Measurements from ENCODE around the gene TCF12. TPM values are rescaled to one million over a fixed set of nuclear protein-coding genes. Genes with fewer than 3 reads are reported as not detected.

TCF12 gene
- total RNA-seq, 1 experiment from 2014 or later, result 102 TPM

DNA sequence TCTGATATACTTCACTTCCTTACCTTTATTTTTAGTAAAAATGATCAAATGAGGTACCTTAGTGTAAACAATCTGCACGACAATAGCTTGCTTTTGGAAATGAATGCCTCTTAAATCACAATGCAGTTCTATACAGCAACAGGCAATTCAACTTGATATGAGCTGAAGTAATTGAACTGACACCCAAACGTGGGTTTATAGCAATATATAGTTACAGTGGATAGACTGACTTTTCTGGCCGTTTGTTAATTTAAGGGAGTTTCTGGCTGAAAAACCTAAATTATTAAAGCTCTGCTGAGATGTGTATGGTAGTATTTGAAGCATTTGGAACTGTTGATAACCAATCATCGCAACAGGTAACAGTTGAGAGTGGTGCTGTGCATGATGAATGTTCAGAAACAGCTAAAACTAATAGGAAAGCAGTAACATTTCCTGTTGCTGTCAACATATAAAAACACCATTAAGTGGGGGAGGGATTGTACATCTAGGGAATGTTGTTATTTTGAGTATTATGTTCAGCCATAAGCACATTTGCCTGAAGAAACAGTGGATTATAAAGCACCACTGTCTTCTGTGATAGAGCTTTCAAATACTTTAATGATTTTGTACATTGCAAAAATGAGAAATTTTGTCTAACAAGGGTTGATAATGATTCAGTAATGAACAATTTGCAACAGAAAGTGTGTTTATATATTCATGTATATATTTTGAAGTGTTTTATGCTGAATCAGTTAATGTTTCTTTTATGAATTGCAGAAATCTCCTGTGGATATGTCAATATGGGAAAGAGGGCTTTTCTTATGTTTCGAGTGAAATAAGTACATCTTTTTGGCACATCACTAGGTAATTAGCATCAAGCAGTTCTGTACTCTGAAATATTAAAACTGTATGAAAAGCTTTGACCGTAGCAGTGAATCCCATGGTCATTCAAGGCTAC lies 176.1 kb downstream of the TCF12 start:
- BruUV-seq (replicated peaks), result no TSS peak
- POLR2A ChIA-PET, result no interaction called here
- TF ChIP-seq CTCF (IDR thresholded peaks at IDR 0.05) (no peak), SIN3A (IDR thresholded peaks at IDR 0.05; ENCODE audit: borderline replicate concordance, insufficient read depth, low read depth, low read length) (no peak), POLR2AphosphoS5 (IDR thresholded peaks at IDR 0.05; ENCODE audit: low read depth, low read length) (no peak), REST (IDR thresholded peaks at IDR 0.05; ENCODE audit: insufficient read depth in 1 of 2, low read depth in 2 of 2, low read length in 1 of 2) (no peak), TCF7L2 (IDR thresholded peaks at IDR 0.05; ENCODE audit: low read depth, low read length) (no peak)

DNA sequence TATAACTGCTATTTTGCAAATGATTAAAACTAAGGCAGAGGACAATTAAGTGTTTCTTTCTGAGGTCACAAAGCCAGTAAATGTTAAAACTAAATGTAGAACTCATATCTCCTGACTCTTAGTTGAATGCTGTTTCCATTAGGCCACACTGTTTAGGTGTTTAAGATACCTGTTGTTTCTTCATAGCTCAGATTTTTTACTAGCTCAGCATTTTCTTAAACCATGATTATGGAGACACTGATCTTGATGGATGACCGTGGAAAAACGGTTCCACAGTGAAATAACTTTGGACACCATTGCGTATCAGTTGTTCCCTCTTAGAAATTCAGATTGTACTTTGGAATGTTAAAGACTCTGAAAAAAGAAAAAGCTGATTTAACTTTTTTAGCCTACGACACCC lies 177.5 kb downstream of the TCF12 start:
- DNase-seq (ENCODE audit: low read depth, low spot score) (no peak), ATAC-seq (no peak)
- in situ Hi-C loops (cut with HindIII; ENCODE audit: low pct_unique_long_range_greater_than_20kb, low sequenced_read_pairs) (no loop called here), intact Hi-C loops (cut with micrococcal nuclease; ENCODE audit: unreplicated experiment) (no loop called here)
- TF ChIP-seq CTCF (IDR thresholded peaks at IDR 0.05), result no peak
- TF ChIP-seq REST (IDR thresholded peaks at IDR 0.05; ENCODE audit: insufficient read depth in 1 of 2, low read depth in 2 of 2, low read length in 1 of 2), result no peak
- TF ChIP-seq POLR2AphosphoS5 (IDR thresholded peaks at IDR 0.05; ENCODE audit: low read depth, low read length), result no peak
- TF ChIP-seq SIN3A (IDR thresholded peaks at IDR 0.05; ENCODE audit: borderline replicate concordance, insufficient read depth, low read depth, low read length), result no peak
- TF ChIP-seq TCF7L2 (IDR thresholded peaks at IDR 0.05; ENCODE audit: low read depth, low read length), result no peak
- Histone ChIP-seq H3K4me3 (ENCODE audit: low read depth in 2 of 2, low read length in 2 of 2) (no peak overlapping the region), H3K27me3 (ENCODE audit: control insufficient read depth, insufficient read depth, low read length) (no peaks in the 10 kb centered on the region), H3K36me3 (ENCODE audit: control insufficient read depth, insufficient read depth, low read length) (no peaks in the 10 kb centered on the region; the same call in 1 of the 2 replicates), H3K27ac (ENCODE audit: low read length) (no peak overlapping the region), H3K4me1 (ENCODE audit: control insufficient read depth, insufficient read depth, low read length) (no peaks in the 10 kb centered on the region), H3K9me3 (ENCODE audit: control insufficient read depth, insufficient read depth, low read depth, low read length) (no peaks in the 10 kb centered on the region)
- CTCF ChIA-PET, result no interaction called here
- no TSS peak for BruUV-seq (replicated peaks)
- POLR2A ChIA-PET, result interaction anchor here (0.7 kb wide), 1 partner anchor 23 kb away, joined by 3 read pairs; no protein-coding TSS in a partner anchor

More for the DNA sequence above, 176.1 kb downstream of the TCF12 start:
- no peaks in the 10 kb centered on the region for H3K9me3 ChIP-seq (ENCODE audit: control insufficient read depth, insufficient read depth, low read depth, low read length)
- no peaks in the 10 kb centered on the region; the same call in 1 of the 2 replicates for H3K36me3 ChIP-seq (ENCODE audit: control insufficient read depth, insufficient read depth, low read length)
- no peak for ATAC-seq
- H3K27me3 ChIP-seq (ENCODE audit: control insufficient read depth, insufficient read depth, low read length), result no peaks in the 10 kb centered on the region
- no peak overlapping the region for H3K4me3 ChIP-seq (ENCODE audit: low read depth in 2 of 2, low read length in 2 of 2)
- CTCF ChIA-PET, result no interaction called here
- H3K4me1 ChIP-seq (ENCODE audit: control insufficient read depth, insufficient read depth, low read length), result no peaks in the 10 kb centered on the region
- intact Hi-C loops (cut with micrococcal nuclease; ENCODE audit: unreplicated experiment) (no loop called here), in situ Hi-C loops (cut with HindIII; ENCODE audit: low pct_unique_long_range_greater_than_20kb, low sequenced_read_pairs) (no loop called here)
- no peak overlapping the region for H3K27ac ChIP-seq (ENCODE audit: low read length)
- no peak for DNase-seq (ENCODE audit: low read depth, low spot score)
